HG03159 (cell line): ENCODE data around the gene OSGEPL1.
"Not testable (repeated sequence)": the region's sequence is repeated elsewhere in the genome, so short reads cannot be mapped to it uniquely, and the experiment has no call there.

Source experiments
- ATAC-seq: cut with Tn5 transposase; IDR thresholded peaks from one replicate; pipeline ENCODE4 v1.9.1; 2021; ENCODE audit warnings: mild to moderate bottlenecking, moderate library complexity; ENCODE audit not compliant: unreplicated experiment

OSGEPL1 gene

DNA sequence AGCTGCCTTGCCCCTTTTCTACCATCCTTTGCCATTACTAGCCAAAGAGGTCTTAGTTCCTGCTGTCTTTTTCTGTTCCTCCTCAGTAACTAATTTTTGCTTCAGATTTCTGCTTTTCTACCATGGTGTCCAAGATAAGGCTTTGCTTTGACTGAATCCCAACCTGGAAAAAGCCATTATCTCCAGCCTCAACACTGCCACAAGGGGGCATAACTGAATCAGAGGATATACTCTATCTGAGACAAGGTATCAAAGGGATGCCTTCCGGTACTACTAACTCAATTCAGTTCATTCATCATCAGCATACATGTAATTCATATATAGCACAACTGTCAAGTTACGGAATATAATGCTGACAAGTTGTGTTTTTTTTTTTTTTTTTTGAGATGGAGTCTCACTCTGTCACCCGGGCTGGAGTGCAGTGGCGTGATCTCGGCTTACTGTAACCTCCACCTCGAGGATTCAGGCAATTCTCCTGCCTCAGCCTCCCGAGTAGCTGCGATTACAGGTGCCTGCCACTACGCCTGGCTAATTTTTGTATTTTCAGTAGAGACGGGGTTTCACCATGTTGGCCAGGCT is 11.4 kb downstream of the OSGEPL1 start:
- peak; percentile 70 for ATAC-seq

DNA sequence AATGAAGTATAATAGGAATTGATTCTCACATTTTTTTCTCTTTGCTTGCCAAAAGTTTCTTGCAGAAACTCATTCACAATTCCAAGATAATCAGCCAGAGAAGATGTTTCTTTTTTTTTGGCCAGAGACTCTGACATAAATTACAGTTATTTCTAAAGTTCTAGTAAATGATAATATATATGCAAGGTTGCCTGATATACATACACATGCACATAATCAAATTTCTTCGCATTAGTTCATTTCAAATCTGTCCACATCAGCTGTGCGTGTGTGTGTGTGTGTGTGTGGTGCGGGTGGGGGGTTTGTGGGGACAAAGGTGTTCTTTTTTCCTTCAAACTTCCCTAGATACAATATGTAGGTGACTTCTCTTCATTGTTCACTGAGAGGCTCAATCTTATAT is 33.2 kb downstream of the OSGEPL1 start:
- no peak for ATAC-seq

GRCh38 chr2:189726849-189727248 is 35.7 kb downstream of the OSGEPL1 start:
- ATAC-seq = no peak

GRCh38 chr2:189726271-189726670 is 36.3 kb downstream of the OSGEPL1 start:
- ATAC-seq = no peak

GRCh38 chr2:189723192-189723591 is 39.4 kb downstream of the OSGEPL1 start:
- no peak for ATAC-seq

GRCh38 chr2:189719571-189719970 is 43.0 kb downstream of the OSGEPL1 start:
- no peak for ATAC-seq

DNA sequence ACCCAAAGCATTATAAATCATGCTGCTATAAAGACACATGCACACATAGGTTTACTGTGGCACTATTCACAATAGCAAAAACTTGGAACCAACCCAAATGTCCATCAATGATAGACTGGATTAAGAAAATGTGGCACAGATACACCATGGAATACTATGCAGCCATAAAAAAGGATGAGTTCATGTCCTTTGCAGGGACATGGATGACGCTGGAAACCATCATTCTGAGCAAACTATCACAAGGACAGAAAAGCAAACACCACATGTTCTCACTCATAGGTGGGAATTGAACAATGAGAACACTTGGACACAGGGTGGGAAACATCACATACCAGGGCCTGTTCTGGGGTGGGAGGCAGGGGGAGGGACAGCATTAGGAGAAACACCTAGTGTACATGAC is 45.0 kb downstream of the OSGEPL1 start:
- ATAC-seq = not testable (repeated sequence)

DNA sequence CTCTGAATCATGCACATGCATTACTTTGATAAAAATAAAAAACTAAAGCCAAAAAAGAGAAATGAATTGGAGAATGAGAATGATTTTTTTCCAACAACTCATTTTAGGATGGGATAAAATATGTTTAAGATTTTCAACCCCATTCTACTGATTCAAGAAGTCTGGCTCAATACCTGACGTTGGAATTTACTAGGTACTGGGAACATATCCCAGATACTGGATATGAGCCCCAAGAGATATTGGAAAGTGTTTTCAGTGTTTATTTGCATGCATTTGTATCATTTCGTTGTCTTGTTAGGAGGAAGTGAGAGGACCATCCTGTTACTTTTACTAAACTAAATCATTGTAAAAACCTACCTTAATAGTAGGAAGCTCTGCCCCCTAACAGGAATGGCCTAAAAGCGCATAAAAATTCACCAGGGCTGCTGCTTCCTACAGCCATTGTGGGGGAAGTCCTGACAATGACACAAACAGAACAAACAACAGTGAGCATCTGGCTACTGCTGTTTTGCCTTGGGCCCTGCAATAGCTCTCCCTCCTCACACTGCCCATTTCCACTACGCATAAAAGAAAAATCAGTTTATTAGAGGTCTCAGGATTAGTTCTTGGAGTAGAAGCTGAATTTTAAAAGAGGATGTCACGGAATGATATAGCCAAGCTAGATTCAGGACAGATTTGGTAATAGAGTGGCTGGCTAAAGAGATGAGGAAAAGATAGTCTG is 52.9 kb downstream of the OSGEPL1 start:
- ATAC-seq = no peak

- ATAC-seq = no peak
Measured at GRCh38 chr2:189702071-189702470, 60.5 kb downstream of the OSGEPL1 start.

DNA sequence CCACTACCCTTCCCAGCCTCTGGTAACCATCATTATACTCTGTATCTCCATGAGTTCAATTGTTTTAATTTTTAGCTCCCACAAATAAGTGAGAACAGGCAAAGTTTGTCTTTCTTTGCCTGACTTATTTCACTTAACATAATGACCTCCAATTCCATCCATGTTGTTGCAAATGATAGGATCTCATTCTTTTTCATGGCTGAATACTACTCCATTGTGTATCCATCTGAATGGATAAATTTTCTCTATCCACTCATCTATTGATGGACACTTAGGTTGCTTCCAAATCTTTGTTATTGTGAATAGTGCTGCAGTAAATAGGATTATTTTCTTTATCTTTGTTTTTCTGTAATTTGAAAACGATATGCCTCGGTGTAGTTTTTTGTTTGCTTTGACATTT is 61.9 kb downstream of the OSGEPL1 start:
- ATAC-seq = no peak

- ATAC-seq = no peak
Measured at GRCh38 chr2:189698020-189698887, 64.3 kb downstream of the OSGEPL1 start.
